ENCODE data around the gene EIF4EBP2.

EIF4EBP2 gene

GRCh38 chr10:70381471-70382421 is 22.2 kb upstream of the EIF4EBP2 start:
- DNase-seq (ENCODE audit: low read depth in 1 of 2, low spot score in 1 of 2): peak in 1 of 2 experiments; percentile 21
- no peak for TF ChIP-seq JUND (IDR thresholded peaks at IDR 0.05; ENCODE audit: low read depth)
- in situ Hi-C loops (cut with HindIII; ENCODE audit: low pct_unique_long_range_greater_than_20kb, low sequenced_read_pairs): no loop called here

DNA sequence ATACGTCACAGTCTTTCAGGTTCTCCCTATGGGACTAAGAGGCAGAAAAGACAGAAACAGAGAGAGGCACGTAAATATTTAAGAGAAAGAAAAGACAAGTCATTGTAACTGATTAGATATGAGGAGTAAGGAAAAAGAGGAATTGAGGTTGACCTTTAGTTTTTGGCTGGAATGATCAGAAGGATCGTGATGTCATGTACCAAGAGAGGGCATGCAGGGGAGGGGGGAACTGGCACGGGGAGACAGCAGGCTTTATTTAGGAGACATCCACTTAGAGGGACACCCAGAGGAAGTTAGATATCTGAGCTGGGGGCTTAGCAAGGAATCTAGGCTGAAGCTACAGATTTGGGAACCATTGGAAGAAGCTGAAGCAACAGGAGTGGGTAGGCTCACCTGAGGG is 12.3 kb upstream of the EIF4EBP2 start:
- TF ChIP-seq JUND (IDR thresholded peaks at IDR 0.05; ENCODE audit: low read depth): no peak
- no peak for DNase-seq (ENCODE audit: low read depth in 1 of 2, low spot score in 1 of 2)
- in situ Hi-C loops (cut with HindIII; ENCODE audit: low pct_unique_long_range_greater_than_20kb, low sequenced_read_pairs): no loop called here

DNA sequence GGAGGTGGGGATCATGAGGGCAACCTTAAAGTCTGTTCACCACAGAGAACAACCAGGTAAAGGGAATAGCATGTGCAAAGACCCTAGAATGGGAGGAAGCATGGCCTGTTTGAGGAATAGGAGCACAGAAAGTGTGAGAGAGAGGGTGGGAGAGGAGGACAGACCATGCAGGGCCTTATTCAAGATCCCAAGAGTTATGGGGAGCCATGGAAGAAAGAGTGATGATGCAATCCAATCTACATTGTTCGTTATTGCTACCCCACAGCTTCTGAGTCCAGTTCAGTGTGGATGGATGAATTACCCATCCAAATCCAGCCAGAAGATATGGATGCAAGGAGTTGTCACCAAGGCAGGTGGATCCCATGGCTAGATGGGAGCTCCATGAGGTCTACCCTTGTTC is 7.8 kb upstream of the EIF4EBP2 start:
- no peak for DNase-seq (ENCODE audit: low read depth in 1 of 2, low spot score in 1 of 2)
- in situ Hi-C loops (cut with HindIII; ENCODE audit: low pct_unique_long_range_greater_than_20kb, low sequenced_read_pairs): no loop called here
- TF ChIP-seq JUND (IDR thresholded peaks at IDR 0.05; ENCODE audit: low read depth): no peak

GRCh38 chr10:70399177-70399576 is 4.8 kb upstream of the EIF4EBP2 start:
- TF ChIP-seq JUND (IDR thresholded peaks at IDR 0.05; ENCODE audit: low read depth): no peak
- no peak for DNase-seq (ENCODE audit: low read depth in 1 of 2, low spot score in 1 of 2)
- in situ Hi-C loops (cut with HindIII; ENCODE audit: low pct_unique_long_range_greater_than_20kb, low sequenced_read_pairs): no loop called here

DNA sequence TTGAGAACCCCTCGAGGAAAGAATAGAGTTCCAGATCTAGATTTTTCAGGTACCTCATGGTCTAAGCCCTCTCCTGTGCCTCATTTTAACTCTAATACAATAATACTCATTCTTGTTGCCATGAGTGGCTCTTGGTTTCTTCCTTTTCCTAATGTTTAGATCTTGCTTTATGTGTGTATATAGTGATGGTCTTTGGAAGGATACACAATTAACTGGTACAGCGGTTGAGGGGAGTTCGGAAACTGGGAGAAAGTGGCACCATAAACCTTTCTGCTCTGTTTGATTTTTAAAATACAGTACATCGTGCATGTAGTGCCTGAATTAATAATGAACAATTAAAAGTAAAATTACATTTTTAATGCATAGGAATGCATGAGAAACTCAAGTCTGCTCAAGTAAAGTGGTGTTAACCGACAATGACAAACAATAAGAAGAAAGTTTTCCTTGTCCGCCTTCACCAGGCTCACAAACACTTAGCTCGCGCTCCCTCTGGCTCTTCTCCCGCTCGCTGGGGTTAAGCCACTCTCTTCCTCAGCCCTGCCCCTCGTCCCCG is 386 bp upstream of the EIF4EBP2 start:
- no peak for TF ChIP-seq JUND (IDR thresholded peaks at IDR 0.05; ENCODE audit: low read depth)
- DNase-seq (ENCODE audit: low read depth in 1 of 2, low spot score in 1 of 2): no peak
- in situ Hi-C loops (cut with HindIII; ENCODE audit: low pct_unique_long_range_greater_than_20kb, low sequenced_read_pairs): no loop called here

DNA sequence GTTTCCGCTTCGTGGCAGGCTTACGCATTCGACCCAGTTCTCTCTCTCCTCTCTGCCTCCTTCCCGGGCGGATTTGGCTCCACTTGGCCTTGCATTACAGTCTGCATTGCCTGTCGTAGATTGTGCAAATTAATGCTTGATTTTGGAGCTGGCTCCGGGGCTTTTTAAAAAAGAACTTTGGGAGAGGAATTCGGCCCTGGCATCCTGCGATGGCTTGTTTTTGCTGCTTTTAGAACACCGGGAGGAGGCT is 767 bp downstream of the EIF4EBP2 start:
- in situ Hi-C loops (cut with HindIII; ENCODE audit: low pct_unique_long_range_greater_than_20kb, low sequenced_read_pairs): no loop called here
- TF ChIP-seq JUND (IDR thresholded peaks at IDR 0.05; ENCODE audit: low read depth): no peak
- DNase-seq (ENCODE audit: low read depth in 1 of 2, low spot score in 1 of 2): no peak

DNA sequence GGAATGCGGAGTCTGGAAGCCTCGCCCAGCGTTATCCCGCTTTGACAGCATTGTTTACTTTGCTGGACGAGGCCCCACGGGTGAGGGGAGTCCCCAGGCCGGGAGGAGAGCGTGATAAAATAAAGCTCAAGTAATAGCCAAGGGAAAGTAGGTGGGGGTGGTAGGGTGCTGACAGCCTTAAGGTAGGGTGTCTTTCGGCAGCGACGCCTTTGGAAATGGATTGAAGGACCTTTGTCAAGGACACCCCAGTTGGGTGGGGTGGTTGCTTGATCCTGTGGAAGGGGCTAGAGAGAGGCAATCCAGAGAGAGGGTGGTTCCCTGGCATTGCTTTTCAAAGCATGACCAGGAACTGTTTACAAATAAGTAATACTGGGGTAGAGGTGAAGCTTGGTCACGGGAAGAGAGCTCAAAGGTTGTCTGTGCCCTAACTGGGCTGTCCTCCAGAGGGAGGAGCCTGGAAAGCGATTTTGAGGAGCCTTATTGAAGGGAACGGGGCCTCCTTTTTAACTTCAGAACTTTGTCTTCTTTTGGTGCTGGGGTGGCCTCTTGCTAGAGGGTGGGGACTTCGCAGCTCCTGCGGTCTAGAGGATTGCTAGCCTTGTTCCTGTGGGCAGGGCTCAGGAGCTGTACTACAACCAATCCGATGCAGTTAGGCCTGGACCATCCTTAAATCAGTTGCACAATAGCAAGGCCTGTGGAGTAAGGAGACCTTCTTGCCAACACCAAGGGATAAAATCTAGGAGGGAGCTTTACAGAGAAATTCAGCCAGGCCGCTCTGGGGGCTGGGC is 1.3 kb downstream of the EIF4EBP2 start:
- in situ Hi-C loops (cut with HindIII; ENCODE audit: low pct_unique_long_range_greater_than_20kb, low sequenced_read_pairs): no loop called here
- TF ChIP-seq JUND (IDR thresholded peaks at IDR 0.05; ENCODE audit: low read depth): no peak
- DNase-seq (ENCODE audit: low read depth in 1 of 2, low spot score in 1 of 2): peak; percentile 74 to 91

- no peak for TF ChIP-seq JUND (IDR thresholded peaks at IDR 0.05; ENCODE audit: low read depth)
- in situ Hi-C loops (cut with HindIII; ENCODE audit: low pct_unique_long_range_greater_than_20kb, low sequenced_read_pairs): no loop called here
Measured at GRCh38 chr10:70409772-70410171, 5.8 kb downstream of the EIF4EBP2 start.

DNA sequence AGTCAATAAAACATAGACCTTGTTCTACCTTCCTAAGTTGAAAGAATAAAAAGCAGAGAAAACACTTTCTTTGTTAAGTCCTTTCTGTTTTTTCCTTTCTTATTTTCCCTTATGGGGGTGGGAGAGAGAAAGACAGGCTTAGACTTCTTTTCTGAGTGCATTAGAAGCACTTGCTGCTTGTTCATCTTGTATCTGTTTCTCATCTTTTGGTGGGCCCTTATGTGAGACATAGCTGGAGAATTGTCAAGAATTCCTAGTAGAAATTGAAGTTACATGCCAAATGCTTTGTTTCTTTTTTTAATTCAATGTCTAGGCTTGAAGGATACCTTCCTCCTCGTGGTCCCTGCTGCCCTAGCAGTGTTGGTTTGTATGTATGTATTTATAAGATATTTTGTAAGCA is 6.7 kb downstream of the EIF4EBP2 start:
- DNase-seq (ENCODE audit: low read depth in 1 of 2, low spot score in 1 of 2): no peak
- no peak for TF ChIP-seq JUND (IDR thresholded peaks at IDR 0.05; ENCODE audit: low read depth)
- in situ Hi-C loops (cut with HindIII; ENCODE audit: low pct_unique_long_range_greater_than_20kb, low sequenced_read_pairs): no loop called here

More at GRCh38 chr10:70409772-70410171, 5.8 kb downstream of the EIF4EBP2 start:
- DNase-seq (ENCODE audit: low read depth in 1 of 2, low spot score in 1 of 2): no peak

GRCh38 chr10:70412356-70412755 is 8.4 kb downstream of the EIF4EBP2 start:
- no peak for DNase-seq (ENCODE audit: low read depth in 1 of 2, low spot score in 1 of 2)
- in situ Hi-C loops (cut with HindIII; ENCODE audit: low pct_unique_long_range_greater_than_20kb, low sequenced_read_pairs): no loop called here
- TF ChIP-seq JUND (IDR thresholded peaks at IDR 0.05; ENCODE audit: low read depth): no peak

- no peak for TF ChIP-seq JUND (IDR thresholded peaks at IDR 0.05; ENCODE audit: low read depth)
- DNase-seq (ENCODE audit: low read depth in 1 of 2, low spot score in 1 of 2): no peak
- in situ Hi-C loops (cut with HindIII; ENCODE audit: low pct_unique_long_range_greater_than_20kb, low sequenced_read_pairs): no loop called here
Measured at GRCh38 chr10:70417568-70417967, 13.6 kb downstream of the EIF4EBP2 start.

GRCh38 chr10:70418229-70418628 is 14.3 kb downstream of the EIF4EBP2 start:
- TF ChIP-seq JUND (IDR thresholded peaks at IDR 0.05; ENCODE audit: low read depth): no peak
- in situ Hi-C loops (cut with HindIII; ENCODE audit: low pct_unique_long_range_greater_than_20kb, low sequenced_read_pairs): no loop called here
- no peak for DNase-seq (ENCODE audit: low read depth in 1 of 2, low spot score in 1 of 2)

DNA sequence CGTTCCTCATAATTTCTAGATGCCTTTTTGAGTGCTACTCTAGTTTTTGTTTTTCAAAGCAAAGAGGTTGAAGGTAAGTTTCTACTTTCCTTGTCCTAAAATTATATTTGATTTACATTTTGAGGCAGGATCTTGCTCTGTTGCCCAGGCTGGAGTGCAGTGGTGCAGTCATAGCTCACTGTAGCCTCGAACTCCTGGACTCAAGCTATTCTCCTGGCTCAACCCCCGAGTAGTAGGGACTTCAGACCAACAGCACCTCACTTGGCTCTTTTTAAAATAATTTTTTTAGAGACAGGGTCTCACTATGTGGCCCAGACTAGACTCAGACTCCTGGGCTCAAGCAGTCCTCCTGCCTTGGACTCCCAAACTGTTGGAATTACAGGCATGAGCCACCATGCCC is 14.8 kb downstream of the EIF4EBP2 start:
- in situ Hi-C loops (cut with HindIII; ENCODE audit: low pct_unique_long_range_greater_than_20kb, low sequenced_read_pairs): no loop called here
- no peak for TF ChIP-seq JUND (IDR thresholded peaks at IDR 0.05; ENCODE audit: low read depth)

More for the DNA sequence above, 14.8 kb downstream of the EIF4EBP2 start:
- DNase-seq (ENCODE audit: low read depth in 1 of 2, low spot score in 1 of 2): no peak

All from T47D (cell line).